Chondrocyte (in vitro differentiated cells): ENCODE results near the gene TRMT10A. TPM values are rescaled to one million over a fixed set of nuclear protein-coding genes. Genes with fewer than 3 reads are reported as not detected.

Experiments
- DNase-seq: peaks from one replicate; pipeline ENCODE4 v3.0.0; 2021; ENCODE audit warnings: mixed read lengths, low spot score
- H3K27ac Mint-ChIP-seq: one replicate; pipeline ENCODE4 v1.8.0; 2021; ENCODE audit warnings: mild to moderate bottlenecking, moderate library complexity, mixed read lengths; ENCODE audit not compliant: unreplicated experiment
- H3K27me3 Mint-ChIP-seq: 2 replicates; pipeline ENCODE4 v1.8.0; 2021; ENCODE audit warnings: low read depth, mixed read lengths
- H3K36me3 Mint-ChIP-seq: 2 replicates; pipeline ENCODE4 v1.8.0; 2021; ENCODE audit warnings: low read depth, mixed read lengths
- H3K4me1 Mint-ChIP-seq: 2 replicates; pipeline ENCODE4 v1.8.0; 2021; ENCODE audit warnings: low read depth, mild to moderate bottlenecking, mixed read lengths
- H3K4me3 Mint-ChIP-seq: one replicate; pipeline ENCODE4 v1.8.0; 2021; ENCODE audit warnings: mild to moderate bottlenecking, moderate library complexity, mixed read lengths; ENCODE audit not compliant: unreplicated experiment
- H3K9me3 Mint-ChIP-seq: 2 replicates; pipeline ENCODE4 v1.8.0; 2021; ENCODE audit warnings: low read depth, mixed read lengths
- long read RNA-seq: library from polyadenylated mRNA; stranded (forward); transcript quantifications from one replicate; pipeline ENCODE4 v2.0.0, GENCODE V29; 2021
- total RNA-seq: library from RNA; stranded (reverse); gene quantifications from 3 replicates; pipeline ENCODE4 v1.2.1, GENCODE V29; 2021
- TF ChIP-seq, protein P1 (sequence below): fragments of 200-600 bp; sonication (generic); IDR thresholded peaks from 2 replicates; pipeline ENCODE4 v1.5.0; 2021; ENCODE audit warnings: antibody characterized with exemption, mild to moderate bottlenecking, moderate library complexity

TRMT10A gene, protein sequence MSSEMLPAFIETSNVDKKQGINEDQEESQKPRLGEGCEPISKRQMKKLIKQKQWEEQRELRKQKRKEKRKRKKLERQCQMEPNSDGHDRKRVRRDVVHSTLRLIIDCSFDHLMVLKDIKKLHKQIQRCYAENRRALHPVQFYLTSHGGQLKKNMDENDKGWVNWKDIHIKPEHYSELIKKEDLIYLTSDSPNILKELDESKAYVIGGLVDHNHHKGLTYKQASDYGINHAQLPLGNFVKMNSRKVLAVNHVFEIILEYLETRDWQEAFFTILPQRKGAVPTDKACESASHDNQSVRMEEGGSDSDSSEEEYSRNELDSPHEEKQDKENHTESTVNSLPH
- total RNA-seq, result 3.6 to 4.7 TPM (median 4.2 TPM) in 3 replicates
- long read RNA-seq, transcript TRMT10A-202 (8 exons, 1,638 nt), result major isoform, 5 of 16 reads
- long read RNA-seq, partial matches to known transcripts, result 0 of 16 reads
- long read RNA-seq, other reads (novel, unspliced or antisense), result 10 of 16 reads

- Mint-ChIP-seq H3K27me3 (peaks cover 15% of the 10 kb centered on the region), H3K36me3 (peaks cover 2% of the 10 kb centered on the region), H3K9me3 (no peaks in the 10 kb centered on the region), H3K27ac (peak within 1 kb of the TSS; percentile 99), H3K4me1 (peaks cover 5% of the 10 kb centered on the region), H3K4me3 (peak within 1 kb of the TSS; percentile 88)
- DNase-seq, result peak; percentile 99
- TF ChIP-seq, protein P1, sequence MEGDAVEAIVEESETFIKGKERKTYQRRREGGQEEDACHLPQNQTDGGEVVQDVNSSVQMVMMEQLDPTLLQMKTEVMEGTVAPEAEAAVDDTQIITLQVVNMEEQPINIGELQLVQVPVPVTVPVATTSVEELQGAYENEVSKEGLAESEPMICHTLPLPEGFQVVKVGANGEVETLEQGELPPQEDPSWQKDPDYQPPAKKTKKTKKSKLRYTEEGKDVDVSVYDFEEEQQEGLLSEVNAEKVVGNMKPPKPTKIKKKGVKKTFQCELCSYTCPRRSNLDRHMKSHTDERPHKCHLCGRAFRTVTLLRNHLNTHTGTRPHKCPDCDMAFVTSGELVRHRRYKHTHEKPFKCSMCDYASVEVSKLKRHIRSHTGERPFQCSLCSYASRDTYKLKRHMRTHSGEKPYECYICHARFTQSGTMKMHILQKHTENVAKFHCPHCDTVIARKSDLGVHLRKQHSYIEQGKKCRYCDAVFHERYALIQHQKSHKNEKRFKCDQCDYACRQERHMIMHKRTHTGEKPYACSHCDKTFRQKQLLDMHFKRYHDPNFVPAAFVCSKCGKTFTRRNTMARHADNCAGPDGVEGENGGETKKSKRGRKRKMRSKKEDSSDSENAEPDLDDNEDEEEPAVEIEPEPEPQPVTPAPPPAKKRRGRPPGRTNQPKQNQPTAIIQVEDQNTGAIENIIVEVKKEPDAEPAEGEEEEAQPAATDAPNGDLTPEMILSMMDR, result peak; percentile 47
Observed at GRCh38 chr4:99563310-99564186, at the start of gene TRMT10A. TSS of gene TRMT10A (minus strand) at chr4:99564039. CDS start at chr4:99559338, 4,701 bp downstream.

DNA sequence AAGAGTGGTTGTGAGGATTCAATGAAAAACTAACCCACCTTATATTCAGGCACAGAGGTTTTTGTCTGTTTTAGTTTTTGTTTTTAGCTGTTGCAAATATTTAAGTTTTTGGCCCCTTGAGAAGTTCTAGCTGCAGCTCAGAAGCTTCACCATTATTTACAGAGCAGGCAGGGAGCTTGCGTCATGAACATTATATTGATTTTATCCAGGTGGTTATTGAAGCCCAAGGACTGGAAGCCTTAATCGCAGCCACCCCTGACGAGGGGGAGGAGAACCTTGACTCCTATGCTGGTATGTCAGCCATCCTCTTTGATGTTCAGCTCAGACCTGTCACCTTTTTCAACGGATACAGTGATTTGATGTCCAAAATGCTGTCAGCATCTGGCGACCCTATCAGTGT, 48.9 kb upstream of the TRMT10A start:
- H3K4me1 Mint-ChIP-seq, result no peaks in the 10 kb centered on the region
- TF ChIP-seq, protein P1, result no peak
- no peak overlapping the region for H3K4me3 Mint-ChIP-seq
- no peak for DNase-seq
- peaks cover 15% of the 10 kb centered on the region for H3K27me3 Mint-ChIP-seq
- H3K27ac Mint-ChIP-seq, result no peak overlapping the region
- no peaks in the 10 kb centered on the region for H3K36me3 Mint-ChIP-seq
- H3K9me3 Mint-ChIP-seq, result no peaks in the 10 kb centered on the region

DNA sequence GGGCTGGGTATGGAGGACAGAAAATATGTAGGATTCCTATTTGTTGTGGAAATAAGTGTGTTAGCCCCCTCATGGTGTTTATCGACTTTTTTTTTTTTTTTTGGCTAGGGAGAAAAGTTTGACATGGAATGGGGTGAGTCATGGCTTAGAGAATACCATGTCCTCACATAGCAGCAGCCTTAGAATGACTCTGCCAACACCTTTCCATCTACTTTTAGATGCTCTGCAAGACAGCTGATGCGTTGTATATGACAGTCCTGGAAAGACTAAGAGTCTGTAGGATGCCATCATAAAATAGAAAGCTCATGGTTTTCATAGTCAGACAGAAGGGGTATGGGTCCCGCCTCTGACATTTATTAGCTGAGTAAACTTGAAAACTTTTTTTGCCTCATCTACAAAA, 48.4 kb upstream of the TRMT10A start:
- TF ChIP-seq, protein P1, result no peak
- Mint-ChIP-seq H3K4me3 (no peak overlapping the region), H3K36me3 (no peaks in the 10 kb centered on the region), H3K27me3 (peaks cover 13% of the 10 kb centered on the region), H3K4me1 (no peaks in the 10 kb centered on the region), H3K9me3 (no peaks in the 10 kb centered on the region), H3K27ac (no peak overlapping the region)
- no peak for DNase-seq

DNA sequence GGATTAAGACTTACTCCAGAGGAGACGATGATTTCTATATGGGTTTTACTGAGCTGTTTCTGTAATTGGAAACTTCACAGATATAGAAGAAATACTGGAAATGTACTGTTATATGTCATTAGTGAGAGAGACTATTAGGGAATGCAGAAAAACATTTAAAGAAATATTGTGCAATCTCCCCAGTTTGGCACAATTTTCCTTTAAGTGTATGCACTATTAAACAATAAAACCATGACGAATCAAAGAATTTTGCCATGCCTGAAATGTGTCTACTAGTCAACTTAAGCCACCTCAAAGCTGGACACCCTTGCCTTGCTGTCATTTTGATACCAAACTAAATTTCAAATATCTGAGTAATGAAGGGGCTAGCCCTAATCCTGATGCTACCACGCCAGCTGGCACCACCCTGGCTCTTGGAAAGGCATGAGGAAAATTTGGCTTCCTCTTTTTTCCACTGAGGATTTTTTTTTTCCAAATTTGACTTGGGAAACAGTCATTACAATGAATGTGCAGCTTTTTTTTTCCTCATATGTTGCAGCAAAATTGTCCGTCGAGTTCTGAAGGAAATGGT, 46.9 kb upstream of the TRMT10A start:
- DNase-seq, result no peak
- no peaks in the 10 kb centered on the region for H3K9me3 Mint-ChIP-seq

More for the DNA sequence above, 46.9 kb upstream of the TRMT10A start:
- no peaks in the 10 kb centered on the region for H3K36me3 Mint-ChIP-seq
- no peaks in the 10 kb centered on the region for H3K4me1 Mint-ChIP-seq
- TF ChIP-seq, protein P1, result no peak
- H3K4me3 Mint-ChIP-seq, result no peak overlapping the region
- H3K27me3 Mint-ChIP-seq, result peaks cover 17% of the 10 kb centered on the region
- H3K27ac Mint-ChIP-seq, result no peak overlapping the region
